NCI-H2171 (cell line): Measurements from ENCODE around the gene PHIP.
A peak's percentile ranks its signal among the peaks of the same experiment; 100 is the strongest.
"Not testable (repeated sequence)": the region's sequence is repeated elsewhere in the genome, so short reads cannot be mapped to it uniquely, and the experiment has no call there.

Experiments used
- DNase-seq: peaks from one replicate; lab custom pipeline; 2025; lab: John Stamatoyannopoulos, UW

PHIP gene

DNA sequence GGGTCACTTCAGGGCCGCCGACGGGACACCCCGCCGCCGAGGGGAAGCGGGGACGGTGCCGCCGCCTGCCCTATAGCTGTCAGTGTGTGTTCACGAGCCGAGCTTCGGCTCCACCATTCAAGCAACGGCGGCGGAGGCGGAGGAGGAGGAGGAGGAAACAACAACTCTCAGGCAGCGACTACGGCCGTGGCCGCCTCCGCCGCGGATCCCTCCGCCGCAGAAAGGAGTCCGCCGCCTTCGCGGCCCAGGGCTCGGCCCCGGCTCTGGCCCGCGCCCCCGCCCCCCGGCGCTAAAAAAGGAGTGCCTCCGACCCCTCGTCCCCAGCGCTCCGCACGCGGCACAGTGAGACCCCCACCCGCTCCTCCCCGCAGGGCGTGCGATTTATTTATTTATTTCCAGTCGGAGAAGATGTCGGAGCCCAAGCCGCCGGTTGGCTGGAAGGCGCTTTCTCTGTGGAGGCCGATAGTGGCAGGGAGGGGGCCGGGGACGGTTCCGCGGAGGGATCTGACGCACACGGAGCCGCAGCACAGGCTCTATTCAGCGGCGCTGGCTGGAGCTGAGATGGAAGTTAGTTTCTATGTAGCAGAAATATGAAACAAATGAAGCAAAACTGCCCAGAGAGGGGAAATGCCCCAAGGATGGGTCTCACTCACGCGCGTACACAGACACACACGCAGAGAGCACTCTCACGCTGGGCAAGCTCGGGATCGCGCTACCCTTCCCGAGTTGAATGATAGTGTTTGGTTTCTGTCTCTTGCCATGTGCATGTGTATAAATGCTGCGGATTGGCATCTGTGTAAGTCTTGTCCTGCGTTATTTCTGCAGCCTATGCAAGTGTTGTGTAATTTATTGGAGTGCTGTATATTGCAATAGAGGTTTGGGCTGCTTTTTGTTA lies at the start of gene PHIP:
PHIP (minus strand) TSS at position 180 of the 895 bp plus-strand sequence. CDS start 186 bp downstream, outside the sequence.
- DNase-seq, result peak; percentile 96

DNA sequence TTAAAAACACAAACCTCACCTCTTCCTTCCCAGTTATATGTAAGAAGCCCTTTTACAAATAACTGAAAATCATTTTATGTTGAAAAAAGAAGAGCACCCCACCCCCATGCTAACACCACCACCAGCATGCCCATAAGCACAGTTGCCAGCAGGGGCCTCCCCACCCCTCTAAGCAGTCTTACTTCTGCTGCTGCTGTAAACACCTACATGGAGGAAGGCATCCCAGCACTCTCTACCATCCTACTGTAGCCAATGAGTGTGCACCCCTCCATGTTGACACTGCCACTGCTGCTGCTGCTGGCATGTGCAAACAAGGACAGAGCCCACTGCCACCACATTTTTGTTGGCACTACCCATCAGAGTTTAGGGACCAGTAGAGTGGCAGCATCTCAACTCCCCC lies 49.6 kb upstream of the PHIP start:
- no peak for DNase-seq

DNA sequence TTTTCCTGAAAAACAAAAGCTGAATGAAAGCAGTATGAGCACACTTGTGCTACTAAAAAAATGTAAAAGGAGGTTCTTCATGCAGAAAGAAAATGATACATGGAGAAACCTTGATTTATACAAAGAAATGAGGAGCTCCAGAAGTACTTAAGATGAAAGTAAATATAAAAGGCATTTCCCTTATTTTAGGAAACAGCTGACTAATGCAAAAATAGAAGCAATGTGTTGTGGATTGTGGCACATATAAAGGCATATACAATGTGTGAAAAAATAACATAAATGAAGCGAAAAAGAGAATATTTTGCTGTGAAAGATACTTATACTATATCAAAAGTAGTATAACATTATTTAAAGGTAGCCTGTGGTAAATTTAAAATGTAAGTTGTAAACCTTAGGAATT lies 41.2 kb upstream of the PHIP start:
- no peak for DNase-seq

DNA sequence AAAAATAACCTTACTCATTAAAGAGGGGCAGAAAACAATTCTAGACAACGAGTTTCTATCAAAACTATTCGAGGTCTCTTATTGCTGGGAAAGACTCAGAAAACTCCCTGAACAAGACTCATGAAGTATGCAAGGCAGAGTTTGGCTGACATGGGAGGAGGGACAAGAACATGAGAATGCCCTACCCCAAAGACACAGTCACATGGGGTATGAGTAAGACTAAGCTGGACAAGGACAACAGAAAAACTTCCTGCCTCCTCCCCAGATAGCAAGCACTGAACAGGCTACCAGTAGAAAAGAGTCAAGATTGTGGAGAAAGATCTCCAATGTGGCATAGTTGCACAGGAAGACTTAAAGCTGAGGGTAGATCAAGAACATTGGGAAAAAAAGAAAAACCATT lies 39.7 kb upstream of the PHIP start:
- no peak for DNase-seq

DNA sequence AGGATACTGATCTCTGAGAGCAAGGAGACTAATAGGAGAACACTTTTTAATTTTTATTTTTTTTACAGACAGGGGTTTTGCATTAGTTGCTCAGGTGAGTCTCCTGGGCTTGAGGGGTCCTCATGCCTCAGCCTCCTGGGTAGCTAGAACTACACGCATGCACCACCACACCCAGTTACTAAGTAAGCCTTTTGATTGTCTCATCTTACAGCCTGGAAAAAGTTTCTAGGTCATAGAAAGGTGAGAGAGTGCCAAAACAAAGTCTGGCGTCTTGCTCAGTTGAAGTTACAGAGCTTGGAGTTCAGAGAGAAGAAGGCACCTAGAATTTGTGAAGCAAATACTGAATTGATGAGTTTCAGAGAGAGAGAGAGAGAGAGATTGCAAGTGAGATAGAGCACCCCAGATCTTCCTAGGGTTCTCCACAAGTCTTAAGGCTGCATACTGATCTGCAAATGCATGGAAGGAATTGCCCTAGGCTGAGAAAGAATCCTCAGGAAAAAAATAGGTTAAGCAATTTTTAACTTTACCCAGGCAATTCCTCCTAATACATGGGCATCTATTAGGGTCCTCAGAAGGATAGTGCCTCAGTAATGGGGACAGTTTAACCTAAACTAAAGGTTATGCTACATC lies 37.6 kb upstream of the PHIP start:
- no peak for DNase-seq

DNA sequence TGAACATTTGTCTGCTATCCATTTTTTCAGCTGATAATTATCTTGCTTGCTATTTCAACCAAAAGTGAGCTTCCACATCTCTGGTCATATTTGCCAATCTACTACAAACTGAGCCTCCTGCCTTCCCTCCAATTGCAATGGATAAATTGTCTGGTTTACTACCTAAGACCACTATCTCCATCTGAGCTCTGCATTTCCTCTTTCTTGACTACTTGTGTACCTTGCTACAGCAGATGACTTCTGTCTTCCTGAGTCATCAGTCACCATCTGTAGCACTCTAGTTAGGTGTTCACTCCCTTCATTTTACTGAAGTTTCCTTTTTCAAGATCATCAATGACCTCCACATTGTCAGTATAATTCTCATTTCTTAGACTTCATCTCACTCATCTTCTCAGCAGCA lies 33.5 kb upstream of the PHIP start:
- DNase-seq, result no peak

DNA sequence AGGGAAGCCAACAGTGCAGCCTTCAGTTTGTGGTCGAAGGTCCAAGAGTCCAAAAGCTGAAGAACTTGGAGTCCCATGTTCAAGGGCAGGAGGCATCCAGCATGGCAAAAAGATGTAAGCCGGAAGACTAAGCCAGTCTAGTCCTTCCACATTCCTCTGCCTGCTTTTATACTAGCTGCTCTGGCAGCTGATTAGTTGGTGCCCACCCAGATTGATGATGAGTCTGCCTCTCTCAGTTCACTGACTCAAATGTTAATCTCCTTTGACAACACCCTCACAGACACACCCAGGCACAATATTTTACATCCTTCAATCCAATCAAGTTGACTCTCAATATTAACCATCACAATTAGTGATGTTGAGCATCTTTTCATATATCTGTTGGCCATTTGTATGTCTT lies 23.1 kb upstream of the PHIP start:
- no peak for DNase-seq

DNA sequence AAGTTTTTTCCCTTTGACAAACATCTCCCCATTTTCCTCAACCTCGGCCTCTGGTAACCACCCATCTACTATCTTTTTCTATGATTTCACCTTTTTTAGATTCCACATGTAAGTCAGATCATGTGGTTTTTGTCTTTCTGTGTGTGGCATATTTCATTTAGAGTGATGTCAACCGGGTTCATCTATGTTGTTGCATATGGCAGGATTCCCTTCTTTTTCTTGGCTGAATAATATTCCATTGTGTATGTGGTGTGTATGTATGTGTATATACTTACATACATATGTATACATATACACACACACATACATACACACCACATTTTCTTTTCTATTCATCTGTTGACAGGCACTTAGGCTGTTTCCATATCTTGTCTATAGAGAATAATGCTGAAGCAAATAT lies 22.2 kb upstream of the PHIP start:
- DNase-seq, result no peak

DNA sequence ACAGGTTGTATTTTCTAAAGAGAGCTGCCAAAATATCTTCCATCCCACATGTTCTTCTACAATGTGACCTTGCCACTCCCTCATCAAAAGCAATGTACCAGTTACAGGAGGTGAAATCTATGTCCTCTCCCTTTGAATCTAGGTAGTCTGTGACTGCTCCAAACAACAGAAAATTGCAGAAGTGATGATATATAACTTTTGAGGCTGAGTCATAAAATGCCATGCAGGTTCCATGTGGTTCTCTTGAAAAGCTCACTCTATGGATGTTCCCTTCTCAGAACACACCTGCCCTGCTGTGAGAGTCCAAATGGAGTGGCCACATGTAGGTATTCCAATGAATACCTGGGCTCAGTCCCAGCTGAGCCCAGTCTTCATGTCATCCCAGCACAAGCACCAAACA lies 16.9 kb upstream of the PHIP start:
- no peak for DNase-seq

DNA sequence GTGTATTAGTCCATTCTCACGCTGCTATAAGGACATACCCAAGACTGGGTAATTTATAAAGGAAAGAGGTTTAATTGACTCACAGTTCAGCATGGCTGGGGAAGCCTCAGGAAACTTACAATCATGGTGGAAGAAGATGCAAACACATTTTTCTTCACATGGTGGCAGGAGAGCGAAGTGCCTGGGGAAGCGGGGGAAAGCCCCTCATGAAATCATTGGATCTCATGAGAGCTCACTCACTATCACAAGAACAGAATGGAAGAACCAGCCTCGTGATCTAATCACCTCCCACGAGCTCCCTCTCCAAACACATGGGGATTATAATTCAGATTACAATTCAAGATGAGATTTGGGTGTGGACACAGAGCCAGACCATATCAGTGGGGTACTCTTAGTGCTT lies 13.7 kb upstream of the PHIP start:
- DNase-seq, result not testable (repeated sequence)

DNA sequence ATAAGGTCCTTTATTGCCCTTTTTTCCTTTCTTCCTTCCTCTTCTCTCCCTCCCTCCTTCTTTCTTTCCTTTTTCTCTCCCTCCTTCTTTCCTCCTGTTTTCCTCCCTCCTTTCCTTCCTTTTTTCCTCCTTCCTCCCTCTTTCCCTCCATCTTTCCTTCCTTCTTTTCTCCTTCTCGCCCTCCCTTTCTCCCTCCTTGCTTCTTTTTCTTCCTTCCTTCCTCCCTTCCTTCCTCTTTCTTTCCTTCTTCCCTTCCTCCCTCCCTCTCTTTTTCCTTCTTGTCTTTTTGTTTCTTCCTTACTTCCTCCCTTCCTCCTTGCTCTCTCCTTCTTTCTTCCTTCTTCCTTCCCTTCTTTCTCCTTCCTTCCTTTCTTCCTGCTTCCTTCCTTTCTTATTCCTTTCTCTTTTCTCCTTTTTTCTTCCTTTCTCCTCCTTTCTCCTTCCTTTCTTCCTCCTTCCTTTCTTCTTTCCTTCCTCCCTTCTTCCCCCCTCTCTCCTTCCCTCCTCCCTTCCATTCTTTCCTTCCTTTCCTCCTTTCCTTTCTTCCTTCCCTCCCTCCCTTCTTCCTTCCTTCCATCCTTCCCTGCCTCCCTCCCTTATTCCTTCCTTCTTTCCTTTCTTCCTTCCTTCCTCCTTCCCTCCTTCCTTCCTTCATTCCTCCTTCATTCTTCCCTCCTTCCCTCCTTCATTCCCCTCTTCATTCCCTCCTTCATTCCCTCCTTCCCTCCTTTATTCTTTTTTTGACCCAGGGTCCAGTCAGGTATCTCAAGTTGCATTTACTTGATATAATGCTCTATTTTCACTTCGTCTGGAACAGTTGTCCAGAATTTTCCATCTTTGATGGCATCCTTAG lies 11.7 kb upstream of the PHIP start:
- no peak for DNase-seq

DNA sequence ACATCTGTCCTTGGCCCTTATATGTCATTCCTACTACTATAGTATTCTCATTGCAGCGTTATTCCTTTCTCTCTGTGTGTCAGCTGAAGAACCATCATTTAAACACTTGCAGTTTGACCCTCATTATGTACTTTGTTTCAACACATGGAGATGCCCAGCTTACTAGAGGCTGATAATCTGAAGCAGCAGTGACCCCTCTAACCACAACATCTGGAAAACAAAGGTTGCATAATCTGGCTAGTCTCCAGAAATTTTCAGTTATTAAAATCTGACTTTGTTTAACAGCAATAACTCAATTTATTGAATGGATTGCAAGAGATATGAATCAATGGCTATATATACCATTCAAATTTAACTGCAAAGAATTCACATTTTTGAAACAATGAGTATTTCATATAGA lies 6.6 kb upstream of the PHIP start:
- DNase-seq, result no peak

DNA sequence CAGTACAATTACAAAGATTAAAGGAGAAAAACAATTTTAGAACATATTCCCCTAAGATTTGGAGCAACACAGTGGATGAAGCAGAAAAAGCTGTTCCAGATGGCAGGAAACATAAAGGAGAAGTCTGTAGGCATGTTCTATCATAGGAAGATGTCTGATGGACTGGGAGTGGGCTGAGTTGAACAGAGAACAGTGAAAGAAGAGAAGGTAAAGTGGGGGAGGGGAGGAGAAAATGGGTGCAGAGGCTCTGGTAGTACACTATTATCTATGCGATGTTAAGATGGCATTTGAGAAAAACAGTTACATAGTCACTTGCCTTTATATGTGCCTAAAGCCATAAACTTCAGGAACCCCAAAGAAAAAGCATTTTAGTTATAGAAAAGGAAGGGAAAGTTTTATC lies 4.2 kb upstream of the PHIP start:
- no peak for DNase-seq

DNA sequence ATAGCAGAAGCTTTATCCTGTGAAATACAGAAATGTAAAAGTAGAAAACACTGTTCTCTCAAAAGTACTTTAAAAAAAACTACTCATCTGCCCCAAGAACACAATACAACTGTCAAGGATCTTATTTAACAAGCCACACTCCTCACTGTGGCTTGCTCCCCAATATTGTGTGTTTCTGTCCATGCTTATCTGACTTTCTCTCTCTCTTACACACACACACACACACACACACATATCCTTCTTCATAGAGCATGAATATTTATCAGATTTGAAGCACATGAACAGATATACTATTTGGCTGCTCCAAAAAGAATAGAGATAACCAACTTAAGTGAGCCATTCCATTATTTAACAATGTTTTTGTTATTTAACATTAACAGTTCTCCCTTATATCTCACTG lies 3.6 kb upstream of the PHIP start:
- no peak for DNase-seq

DNA sequence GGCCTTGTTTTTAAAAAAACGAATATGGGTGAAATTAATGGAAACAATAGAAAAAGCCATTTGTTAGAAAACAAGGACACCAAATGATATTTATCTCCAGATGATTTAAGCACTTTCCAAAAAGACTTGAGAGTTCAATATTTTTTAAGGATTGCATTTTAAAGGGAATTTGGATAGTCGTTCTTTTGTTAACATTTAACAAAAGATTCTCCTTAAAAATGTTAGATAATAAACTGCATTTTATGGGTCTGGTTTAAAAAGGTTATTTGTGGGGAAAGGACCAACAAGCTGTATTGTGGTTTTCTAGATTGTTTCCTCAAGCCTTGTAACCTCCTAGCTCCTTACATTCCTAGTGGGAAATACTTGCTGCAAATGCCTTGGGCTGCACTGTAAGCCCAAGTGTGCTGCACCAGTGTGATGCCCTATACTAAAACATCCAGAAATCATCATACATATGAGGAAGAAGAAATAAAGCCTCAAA lies 1.5 kb upstream of the PHIP start:
- DNase-seq, result no peak

DNA sequence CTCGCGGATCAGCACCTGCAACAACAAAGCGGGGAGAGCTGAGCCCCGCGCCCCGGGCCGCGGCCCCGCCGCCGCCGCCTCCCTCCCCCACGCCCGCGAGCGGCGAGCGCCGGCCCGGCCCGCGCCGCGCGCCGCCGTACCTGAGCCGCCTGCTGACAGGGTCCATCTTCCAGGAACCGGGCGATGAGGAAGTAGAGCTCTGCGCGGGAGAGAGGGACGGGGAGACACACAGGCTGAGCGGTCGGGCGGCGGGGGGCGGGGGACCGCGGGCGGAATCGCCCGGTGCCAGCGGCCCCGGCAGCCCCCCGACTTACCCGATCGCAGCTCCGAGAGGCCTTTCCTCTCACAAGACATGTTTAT lies 359 bp downstream of the PHIP start:
- peak; percentile 50 for DNase-seq

DNA sequence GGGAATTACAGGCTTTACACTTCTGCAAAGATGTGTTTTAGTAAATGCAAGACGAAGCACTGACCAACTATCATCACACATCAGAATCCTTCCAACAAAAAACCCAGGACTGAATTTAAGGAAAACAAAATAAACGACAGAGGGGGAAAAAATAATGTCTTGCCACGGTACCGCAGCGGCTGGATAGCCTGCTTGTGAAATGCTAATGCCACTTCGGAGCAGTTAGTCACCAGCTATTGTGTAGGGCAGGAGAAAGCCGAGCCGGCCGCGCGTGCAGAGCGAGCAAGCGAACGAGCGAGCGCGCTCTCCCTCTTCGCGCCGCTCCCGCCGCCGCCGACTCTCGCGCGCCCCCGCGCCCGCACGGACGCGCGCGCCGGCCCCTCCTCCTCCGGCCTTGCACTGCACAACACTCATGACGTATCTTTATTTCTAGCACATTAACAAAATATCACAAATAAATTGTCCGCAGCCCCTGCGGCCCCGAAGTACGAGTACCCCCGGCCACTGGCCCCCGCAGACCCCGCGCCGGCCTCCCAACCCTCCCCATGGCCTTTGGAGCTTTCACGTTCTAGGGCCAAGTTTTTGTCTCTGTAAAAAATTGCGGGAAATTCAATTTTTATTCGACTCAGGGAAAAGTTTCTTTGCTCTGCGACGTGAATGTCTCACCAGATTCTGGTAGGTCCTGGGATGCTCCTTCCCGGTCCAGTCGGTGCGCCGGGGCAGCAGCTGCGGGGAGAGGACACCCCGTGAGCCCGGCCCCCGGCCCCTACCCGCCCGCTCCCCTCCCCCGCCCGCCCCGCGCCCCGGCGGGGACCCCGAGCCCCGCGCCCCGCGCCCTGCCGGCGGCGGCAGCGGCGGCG lies 1.0 kb downstream of the PHIP start:
- peak; percentile 77 for DNase-seq

DNA sequence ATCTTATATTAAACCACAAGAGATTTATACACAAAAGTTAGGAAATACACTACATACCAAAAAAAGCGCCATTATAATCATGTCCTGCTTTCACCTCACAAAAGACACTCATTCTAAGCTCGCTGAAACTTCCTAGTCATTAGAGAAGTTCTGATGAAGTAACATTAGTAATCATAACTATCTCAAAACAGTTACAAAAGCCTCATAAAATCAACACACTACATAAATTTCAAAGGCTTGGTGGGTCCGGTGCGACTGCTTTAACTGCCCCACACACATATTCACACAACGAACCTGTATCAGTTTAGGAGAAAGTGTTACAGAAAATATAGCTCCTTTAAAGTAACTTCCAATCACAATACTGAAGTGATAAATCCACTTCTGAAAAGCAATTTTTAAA lies 1.9 kb downstream of the PHIP start:
- no peak for DNase-seq

DNA sequence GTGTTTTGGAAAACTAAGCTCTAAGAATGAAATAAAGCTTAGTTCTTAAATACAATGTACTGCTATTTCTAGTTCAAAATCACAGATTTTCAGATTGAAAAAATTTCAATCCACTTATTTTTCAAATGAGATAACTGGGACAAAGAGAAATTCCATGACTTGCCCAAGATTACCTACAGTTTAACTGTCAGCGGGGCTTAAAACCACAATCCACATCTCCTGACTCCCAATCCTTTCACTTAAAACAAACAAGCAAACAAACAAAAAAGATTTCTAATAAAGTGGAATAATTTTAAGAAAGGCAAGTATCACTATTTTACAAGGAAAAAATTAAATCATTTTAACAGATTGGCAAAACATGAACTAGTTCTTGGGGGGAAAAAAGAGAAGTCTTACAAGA lies 4.2 kb downstream of the PHIP start:
- no peak for DNase-seq

DNA sequence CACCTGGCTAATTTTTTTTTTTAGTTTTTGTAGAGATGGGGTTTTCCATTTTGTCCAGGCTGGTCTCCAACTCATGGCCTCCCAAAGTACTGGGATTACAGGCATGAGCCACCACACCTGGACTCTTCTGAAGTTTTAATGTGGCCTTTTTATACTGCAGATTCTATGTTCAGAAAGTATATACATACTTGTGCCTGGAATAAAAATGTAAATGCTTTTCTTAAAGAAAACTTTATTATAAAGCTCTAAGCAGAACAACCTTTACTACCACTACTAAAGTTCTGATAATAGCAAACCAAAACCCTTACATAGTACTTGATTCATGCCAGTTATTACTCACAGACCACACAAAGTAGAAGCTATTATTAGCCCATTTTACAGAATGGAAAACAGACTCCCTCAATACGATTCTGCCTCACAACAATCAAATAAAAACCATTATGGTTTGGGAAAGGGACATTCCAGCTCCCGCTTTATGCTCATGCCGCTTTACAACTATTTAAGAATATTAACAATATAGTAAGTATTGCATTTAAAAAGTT lies 5.3 kb downstream of the PHIP start:
- no peak for DNase-seq

DNA sequence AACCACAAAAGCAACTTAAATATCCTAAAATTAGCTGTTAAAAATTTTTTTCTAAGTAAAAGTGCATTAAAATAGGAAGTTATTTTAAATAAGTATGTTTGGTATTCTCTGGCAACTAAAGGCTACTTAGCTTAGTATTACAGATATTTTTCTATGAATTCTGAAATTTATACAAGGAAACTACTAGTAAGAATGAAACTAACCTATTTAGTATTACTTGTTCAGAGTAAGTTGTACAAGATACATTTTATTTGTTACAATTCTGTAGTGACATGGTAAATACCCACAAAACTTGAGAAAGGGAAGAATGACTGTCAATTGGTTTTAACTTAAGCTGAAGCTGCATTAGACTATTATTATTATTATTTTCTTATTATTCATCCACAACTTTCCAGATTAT lies 6.5 kb downstream of the PHIP start:
- no peak for DNase-seq
